ENCODE results near the gene HKDC1.

Gene HKDC1

DNA sequence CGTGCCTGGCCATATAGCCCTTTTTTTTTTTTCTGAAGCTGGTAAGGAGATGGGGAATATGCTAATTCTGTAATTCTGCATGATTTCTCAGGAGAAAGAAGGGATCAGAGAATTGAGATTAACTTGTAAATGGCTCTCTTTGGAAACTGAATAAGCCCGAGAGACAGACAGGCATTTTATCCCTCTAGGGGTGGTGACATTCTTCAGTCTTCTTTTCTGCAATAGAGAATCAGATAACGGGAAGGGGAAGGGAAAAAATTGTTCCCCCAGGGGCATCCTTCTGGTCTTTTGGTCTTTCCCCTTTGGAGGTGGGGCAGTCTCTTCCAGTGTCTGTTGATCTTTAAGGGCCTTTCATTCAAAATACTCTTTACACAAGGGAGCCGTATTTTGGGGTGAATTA, 92.4 kb downstream of the HKDC1 start:
- no peaks in the 10 kb centered on the region for H4K20me1 ChIP-seq (ENCODE audit: insufficient read depth, low read length, poor library complexity, severe bottlenecking)
- no peaks in the 10 kb centered on the region for H3K27me3 ChIP-seq (ENCODE audit: insufficient read depth, low read length, poor library complexity, severe bottlenecking)
- no peaks in the 10 kb centered on the region for H3K9me3 ChIP-seq (ENCODE audit: insufficient read depth, low read depth, low read length)
- H3K4me1 ChIP-seq (ENCODE audit: insufficient read depth, low read length, poor library complexity, severe bottlenecking): peaks cover 7% of the 10 kb centered on the region
- no peak overlapping the region for H2AFZ ChIP-seq (ENCODE audit: low read length)
- no peak overlapping the region for H3K4me2 ChIP-seq (ENCODE audit: low read depth, low read length, poor library complexity, severe bottlenecking)
- H3F3A ChIP-seq (ENCODE audit: low read depth): no peaks in the 10 kb centered on the region
- no peaks in the 10 kb centered on the region for H3K9me2 ChIP-seq (replicated peaks; ENCODE audit: low read depth, low read length)
- H3K79me2 ChIP-seq (ENCODE audit: insufficient read depth, low read length): no peaks in the 10 kb centered on the region
- H3K36me3 ChIP-seq (ENCODE audit: insufficient read depth, low read length): no peaks in the 10 kb centered on the region
- no peak overlapping the region for H3K4me3 ChIP-seq (ENCODE audit: low read length, poor library complexity, severe bottlenecking)
- TF ChIP-seq EZH2phosphoT487 (IDR thresholded peaks at IDR 0.05; ENCODE audit: borderline replicate concordance): no peak
- TF ChIP-seq, protein P1, sequence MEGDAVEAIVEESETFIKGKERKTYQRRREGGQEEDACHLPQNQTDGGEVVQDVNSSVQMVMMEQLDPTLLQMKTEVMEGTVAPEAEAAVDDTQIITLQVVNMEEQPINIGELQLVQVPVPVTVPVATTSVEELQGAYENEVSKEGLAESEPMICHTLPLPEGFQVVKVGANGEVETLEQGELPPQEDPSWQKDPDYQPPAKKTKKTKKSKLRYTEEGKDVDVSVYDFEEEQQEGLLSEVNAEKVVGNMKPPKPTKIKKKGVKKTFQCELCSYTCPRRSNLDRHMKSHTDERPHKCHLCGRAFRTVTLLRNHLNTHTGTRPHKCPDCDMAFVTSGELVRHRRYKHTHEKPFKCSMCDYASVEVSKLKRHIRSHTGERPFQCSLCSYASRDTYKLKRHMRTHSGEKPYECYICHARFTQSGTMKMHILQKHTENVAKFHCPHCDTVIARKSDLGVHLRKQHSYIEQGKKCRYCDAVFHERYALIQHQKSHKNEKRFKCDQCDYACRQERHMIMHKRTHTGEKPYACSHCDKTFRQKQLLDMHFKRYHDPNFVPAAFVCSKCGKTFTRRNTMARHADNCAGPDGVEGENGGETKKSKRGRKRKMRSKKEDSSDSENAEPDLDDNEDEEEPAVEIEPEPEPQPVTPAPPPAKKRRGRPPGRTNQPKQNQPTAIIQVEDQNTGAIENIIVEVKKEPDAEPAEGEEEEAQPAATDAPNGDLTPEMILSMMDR (conservative IDR thresholded peaks at IDR 0.05; ENCODE audit: low read length): no peak
- no peak overlapping the region for H3K9ac ChIP-seq (ENCODE audit: low read depth, low read length, poor library complexity, severe bottlenecking)

DNA sequence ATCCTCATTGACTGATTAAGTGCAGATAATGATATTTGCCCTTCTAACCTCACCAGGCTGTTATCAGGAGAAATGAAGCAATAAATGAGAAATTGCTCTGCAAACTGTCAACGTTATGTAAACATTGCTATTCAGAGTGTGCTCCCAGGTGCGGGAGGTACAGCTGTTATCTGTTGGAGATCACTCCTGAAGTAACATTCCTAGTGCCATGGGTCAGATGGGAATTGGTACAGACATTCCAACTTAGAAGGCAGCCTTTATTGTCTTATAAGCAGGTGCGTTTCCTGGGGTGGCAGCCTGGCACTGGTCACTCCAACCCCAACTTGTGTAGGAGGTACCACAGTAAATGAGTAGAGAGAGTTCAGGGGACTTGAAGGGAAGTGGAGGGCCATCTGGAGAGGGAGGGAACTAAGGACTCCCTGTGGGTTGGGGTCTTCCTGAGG, 95.0 kb downstream of the HKDC1 start:
- no peaks in the 10 kb centered on the region for H3K36me3 ChIP-seq (ENCODE audit: insufficient read depth, low read length)
- H3K9ac ChIP-seq (ENCODE audit: low read depth, low read length, poor library complexity, severe bottlenecking): no peak overlapping the region
- H2AFZ ChIP-seq (ENCODE audit: low read length): no peak overlapping the region
- H3F3A ChIP-seq (ENCODE audit: low read depth): no peaks in the 10 kb centered on the region
- H3K4me2 ChIP-seq (ENCODE audit: low read depth, low read length, poor library complexity, severe bottlenecking): no peak overlapping the region
- no peak overlapping the region for H3K4me3 ChIP-seq (ENCODE audit: low read length, poor library complexity, severe bottlenecking)
- peaks cover 12% of the 10 kb centered on the region for H4K20me1 ChIP-seq (ENCODE audit: insufficient read depth, low read length, poor library complexity, severe bottlenecking)
- H3K9me3 ChIP-seq (ENCODE audit: insufficient read depth, low read depth, low read length): no peaks in the 10 kb centered on the region
- H3K27me3 ChIP-seq (ENCODE audit: insufficient read depth, low read length, poor library complexity, severe bottlenecking): no peaks in the 10 kb centered on the region
- H3K4me1 ChIP-seq (ENCODE audit: insufficient read depth, low read length, poor library complexity, severe bottlenecking): peaks cover 17% of the 10 kb centered on the region
- no peaks in the 10 kb centered on the region for H3K9me2 ChIP-seq (replicated peaks; ENCODE audit: low read depth, low read length)
- TF ChIP-seq EZH2phosphoT487 (IDR thresholded peaks at IDR 0.05; ENCODE audit: borderline replicate concordance): no peak
- TF ChIP-seq, protein P1 (conservative IDR thresholded peaks at IDR 0.05; ENCODE audit: low read length): no peak
- H3K79me2 ChIP-seq (ENCODE audit: insufficient read depth, low read length): peaks cover 14% of the 10 kb centered on the region

DNA sequence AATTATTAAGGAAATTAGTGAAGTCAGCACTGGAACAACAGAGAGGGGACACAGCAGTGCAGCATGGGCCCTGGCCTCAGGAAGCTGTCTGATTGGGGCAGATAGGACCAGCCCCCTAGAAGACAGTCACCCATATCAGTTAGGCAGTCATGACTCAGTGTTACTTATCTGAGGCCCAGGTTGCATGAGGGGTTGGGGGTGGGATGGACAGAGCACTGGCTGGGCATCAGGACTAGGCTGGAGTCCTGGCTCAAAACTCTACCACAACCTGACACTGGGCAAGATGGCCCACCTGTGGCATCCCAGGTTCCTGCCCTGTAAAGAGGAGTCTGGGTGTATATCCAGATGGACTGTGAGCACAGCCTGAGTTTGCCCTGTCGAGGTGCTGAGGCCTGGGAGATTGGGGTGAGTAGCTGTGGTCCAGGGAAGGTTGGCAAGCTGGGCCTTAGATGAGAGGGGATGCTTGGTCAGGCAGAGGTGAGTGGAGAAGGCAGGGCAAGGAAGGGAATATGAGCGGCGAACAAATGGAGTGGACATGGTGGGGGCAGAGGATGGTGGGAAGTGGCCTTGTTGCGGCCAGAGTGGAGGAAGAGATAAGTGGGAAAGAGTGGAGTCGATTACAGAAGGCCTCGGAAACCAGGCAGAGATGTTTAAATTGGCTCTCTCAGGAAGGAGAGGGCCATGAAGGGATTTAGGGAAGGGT, 95.6 kb downstream of the HKDC1 start:
- H3K9ac ChIP-seq (ENCODE audit: low read depth, low read length, poor library complexity, severe bottlenecking): no peak overlapping the region
- peaks cover 23% of the 10 kb centered on the region for H3K4me1 ChIP-seq (ENCODE audit: insufficient read depth, low read length, poor library complexity, severe bottlenecking)
- H3K4me2 ChIP-seq (ENCODE audit: low read depth, low read length, poor library complexity, severe bottlenecking): no peak overlapping the region
- no peak overlapping the region for H2AFZ ChIP-seq (ENCODE audit: low read length)
- no peaks in the 10 kb centered on the region for H3K9me2 ChIP-seq (replicated peaks; ENCODE audit: low read depth, low read length)
- no peaks in the 10 kb centered on the region for H3K9me3 ChIP-seq (ENCODE audit: insufficient read depth, low read depth, low read length)
- H3K4me3 ChIP-seq (ENCODE audit: low read length, poor library complexity, severe bottlenecking): no peak overlapping the region
- peaks cover 21% of the 10 kb centered on the region for H3K79me2 ChIP-seq (ENCODE audit: insufficient read depth, low read length)
- no peaks in the 10 kb centered on the region for H3K36me3 ChIP-seq (ENCODE audit: insufficient read depth, low read length)
- H3F3A ChIP-seq (ENCODE audit: low read depth): no peaks in the 10 kb centered on the region
- TF ChIP-seq, protein P1 (conservative IDR thresholded peaks at IDR 0.05; ENCODE audit: low read length): no peak
- TF ChIP-seq EZH2phosphoT487 (IDR thresholded peaks at IDR 0.05; ENCODE audit: borderline replicate concordance): no peak
- no peaks in the 10 kb centered on the region for H3K27me3 ChIP-seq (ENCODE audit: insufficient read depth, low read length, poor library complexity, severe bottlenecking)
- peaks cover 18% of the 10 kb centered on the region for H4K20me1 ChIP-seq (ENCODE audit: insufficient read depth, low read length, poor library complexity, severe bottlenecking)
